ENCODE results near the gene ZNF165.

DNA sequence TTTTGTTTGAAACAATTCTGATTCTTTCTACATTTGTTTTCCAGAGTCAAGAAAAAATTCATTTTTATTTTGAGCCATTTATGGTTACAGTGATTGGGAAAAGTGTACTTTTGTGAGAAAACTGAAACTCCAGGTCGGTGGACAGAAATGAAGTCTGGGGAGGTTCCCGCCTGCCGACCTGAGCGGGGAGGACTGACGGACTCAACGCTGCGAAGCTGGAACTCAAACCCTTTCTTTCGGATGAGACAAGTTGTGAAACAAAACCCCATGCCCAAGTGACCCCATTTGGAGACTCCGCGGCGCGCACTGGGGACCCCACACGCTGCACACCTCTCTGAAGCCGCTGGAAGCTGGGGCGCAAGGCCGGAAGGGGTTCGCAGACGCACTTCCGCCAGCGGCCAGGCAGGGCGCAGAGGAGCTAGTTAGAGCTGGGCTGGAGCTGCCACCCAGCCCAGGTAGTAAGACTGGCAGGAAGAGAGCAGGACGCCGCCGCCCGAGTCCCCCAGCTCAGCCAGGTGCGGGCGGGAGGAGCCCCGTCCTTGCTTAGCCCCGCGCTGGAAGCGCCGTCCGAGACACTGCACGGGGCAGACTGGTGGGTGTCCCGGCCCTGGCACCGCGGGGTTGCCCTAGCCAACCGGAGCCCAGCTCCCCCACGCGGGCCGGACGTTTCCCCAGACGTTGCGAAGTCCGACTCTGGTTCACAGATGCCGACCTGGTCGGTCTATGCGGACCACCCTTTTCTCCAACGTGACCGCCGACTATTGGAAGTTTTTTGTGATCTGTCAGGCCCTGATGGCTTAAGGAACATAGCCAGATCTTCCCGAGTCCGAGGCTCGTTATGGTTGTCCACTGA lies 24.2 kb downstream of the ZNF165 start:
- TF ChIP-seq RCOR1 (IDR thresholded peaks at IDR 0.05; ENCODE audit: insufficient replicate concordance, low read length) (no peak), RAD21 (IDR thresholded peaks at IDR 0.05; ENCODE audit: low read length) (peak; percentile 34), POLR2A (IDR thresholded peaks at IDR 0.05; ENCODE audit: low read depth, low read length) (0 out of 2 replicates have a peak, but pooled peaks have one; percentile 31), MAZ (IDR thresholded peaks at IDR 0.05; ENCODE audit: borderline replicate concordance, low read depth, low read length) (no peak), RFX5 (IDR thresholded peaks at IDR 0.05; ENCODE audit: low read depth, low read length) (no peak)
- TF ChIP-seq, protein P1, sequence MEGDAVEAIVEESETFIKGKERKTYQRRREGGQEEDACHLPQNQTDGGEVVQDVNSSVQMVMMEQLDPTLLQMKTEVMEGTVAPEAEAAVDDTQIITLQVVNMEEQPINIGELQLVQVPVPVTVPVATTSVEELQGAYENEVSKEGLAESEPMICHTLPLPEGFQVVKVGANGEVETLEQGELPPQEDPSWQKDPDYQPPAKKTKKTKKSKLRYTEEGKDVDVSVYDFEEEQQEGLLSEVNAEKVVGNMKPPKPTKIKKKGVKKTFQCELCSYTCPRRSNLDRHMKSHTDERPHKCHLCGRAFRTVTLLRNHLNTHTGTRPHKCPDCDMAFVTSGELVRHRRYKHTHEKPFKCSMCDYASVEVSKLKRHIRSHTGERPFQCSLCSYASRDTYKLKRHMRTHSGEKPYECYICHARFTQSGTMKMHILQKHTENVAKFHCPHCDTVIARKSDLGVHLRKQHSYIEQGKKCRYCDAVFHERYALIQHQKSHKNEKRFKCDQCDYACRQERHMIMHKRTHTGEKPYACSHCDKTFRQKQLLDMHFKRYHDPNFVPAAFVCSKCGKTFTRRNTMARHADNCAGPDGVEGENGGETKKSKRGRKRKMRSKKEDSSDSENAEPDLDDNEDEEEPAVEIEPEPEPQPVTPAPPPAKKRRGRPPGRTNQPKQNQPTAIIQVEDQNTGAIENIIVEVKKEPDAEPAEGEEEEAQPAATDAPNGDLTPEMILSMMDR (conservative IDR thresholded peaks at IDR 0.05; ENCODE audit: low read depth, low read length): peak; percentile 49
- TF ChIP-seq, protein P2, sequence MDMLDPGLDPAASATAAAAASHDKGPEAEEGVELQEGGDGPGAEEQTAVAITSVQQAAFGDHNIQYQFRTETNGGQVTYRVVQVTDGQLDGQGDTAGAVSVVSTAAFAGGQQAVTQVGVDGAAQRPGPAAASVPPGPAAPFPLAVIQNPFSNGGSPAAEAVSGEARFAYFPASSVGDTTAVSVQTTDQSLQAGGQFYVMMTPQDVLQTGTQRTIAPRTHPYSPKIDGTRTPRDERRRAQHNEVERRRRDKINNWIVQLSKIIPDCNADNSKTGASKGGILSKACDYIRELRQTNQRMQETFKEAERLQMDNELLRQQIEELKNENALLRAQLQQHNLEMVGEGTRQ (IDR thresholded peaks at IDR 0.05; ENCODE audit: low read depth, low read length): no peak

Data from IMR-90 (cell line).